Measurements from ENCODE around the gene RGS3. TPM values are rescaled to one million over a fixed set of nuclear protein-coding genes. Genes with fewer than 3 reads are reported as not detected.

Gene RGS3
- total and polyA plus RNA-seq, 11 donors, result 93.4 to 214 (median 134) TPM

- WGBS, 4 donors, result 83 to 89% (median 86%) methylated on average over 12 of the region's 12 CpGs
- DNase-seq, result peak in 1 of 5 donors; percentile 1
- no peak overlapping the region for H3K4me3 ChIP-seq
- no peak for TF ChIP-seq CTCF (IDR thresholded peaks at IDR 0.05)
- no peak for TF ChIP-seq POLR2A (IDR thresholded peaks at IDR 0.05)
- peaks cover 9 to 98% (median 64%) of the 10 kb centered on the region in 12 donors for H3K4me1 ChIP-seq
- intact Hi-C loops (cut with DNase I), result loop anchor here in 2 of 10 donors (5.0 to 10.0 kb wide), 2 partner anchors 46 to 59 kb away; no protein-coding TSS in a partner anchor
- peaks cover 0 to 3% (median 0%) of the 10 kb centered on the region in 9 donors for H3K36me3 ChIP-seq
- H3K27me3 ChIP-seq, result no peaks in the 10 kb centered on the region
- no peak for ATAC-seq
- H3K27ac ChIP-seq, result peak overlapping the region in 11 of 12 donors; percentile 1 to 99 (median 85)
- no peaks in the 10 kb centered on the region for H3K9me3 ChIP-seq
These were observed 107.5 kb downstream of the RGS3 start for GRCh38 chr9:113570749-113571711.

- peak overlapping the region; percentile 47 to 99 (median 82) for H3K27ac ChIP-seq
- DNase-seq (peak in 4 of 5 donors; percentile 27 to 58 (median 52)), ATAC-seq (peak; percentile 19 to 54 (median 34))
- no peaks in the 10 kb centered on the region for H3K27me3 ChIP-seq
- intact Hi-C loops (cut with DNase I), result loop anchor here in 2 of 10 donors (5.0 to 10.0 kb wide), 2 partner anchors 47 to 60 kb away; no protein-coding TSS in a partner anchor
- WGBS, 4 donors, result 47 to 60% (median 55%) methylated on average over 8 of the region's 8 CpGs
- H3K4me1 ChIP-seq, result peaks cover 2 to 98% (median 61%) of the 10 kb centered on the region in 12 donors
- TF ChIP-seq POLR2A (IDR thresholded peaks at IDR 0.05) (no peak), CTCF (IDR thresholded peaks at IDR 0.05) (no peak)
- H3K36me3 ChIP-seq, result peaks cover 0 to 3% (median 0%) of the 10 kb centered on the region in 9 donors
- H3K9me3 ChIP-seq, result no peaks in the 10 kb centered on the region
- no peak overlapping the region for H3K4me3 ChIP-seq
These were observed 108.7 kb downstream of the RGS3 start for GRCh38 chr9:113572076-113572861.

GRCh38 chr9:113573046-113573958 lies 109.8 kb downstream of the RGS3 start:
- WGBS, 4 donors, result 53 to 69% (median 61%) methylated on average over 11 of the region's 11 CpGs
- ATAC-seq (peak; percentile 45 to 79 (median 56)), DNase-seq (peak; percentile 56 to 62 (median 59))
- peaks cover 0 to 3% (median 0%) of the 10 kb centered on the region in 9 donors for H3K36me3 ChIP-seq
- no peaks in the 10 kb centered on the region for H3K9me3 ChIP-seq
- H3K4me1 ChIP-seq, result peaks cover 0 to 98% (median 61%) of the 10 kb centered on the region in 12 donors
- no peaks in the 10 kb centered on the region for H3K27me3 ChIP-seq
- H3K4me3 ChIP-seq, result no peak overlapping the region
- TF ChIP-seq CTCF (IDR thresholded peaks at IDR 0.05) (no peak), POLR2A (IDR thresholded peaks at IDR 0.05) (no peak)
- peak overlapping the region; percentile 47 to 99 (median 82) for H3K27ac ChIP-seq
- intact Hi-C loops (cut with DNase I), result loop anchor here in 2 of 10 donors (5.0 to 10.0 kb wide), 2 partner anchors 49 to 61 kb away; no protein-coding TSS in a partner anchor
